Measurements from ENCODE around the gene SCML1. TPM values are rescaled to one million over a fixed set of nuclear protein-coding genes. Genes with fewer than 3 reads are reported as not detected.

The SCML1 gene
- total and polyA plus RNA-seq, 2 of the 4 experiments (the other 2 are of a cell fraction), result 4.1 to 12.2 TPM

GRCh38 chrX:17758382-17758781 lies 21.1 kb downstream of the SCML1 start:
- no peak overlapping the region for H3K14ac ChIP-seq (replicated peaks; ENCODE audit: low read depth, low read length)
- no CpG with 5 or more reads among the region's 2 CpGs for WGBS, 2 experiments (ENCODE audit: extremely low coverage in 2 of 2, insufficient read length in 1 of 2)
- no peaks in the 10 kb centered on the region for H3K79me1 ChIP-seq (ENCODE audit: low read depth in 1 of 2, low read length in 2 of 2)
- no peaks in the 10 kb centered on the region for H4K20me1 ChIP-seq (ENCODE audit: insufficient read depth, low read length)
- dilution Hi-C loops (cut with HindIII; ENCODE audit: low sequenced_read_pairs, unreplicated experiment), result no loop called here
- no peak overlapping the region for H2AFZ ChIP-seq (replicated peaks; ENCODE audit: low read length, poor library complexity)
- no peaks in the 10 kb centered on the region for H3K9me3 ChIP-seq (ENCODE audit: control insufficient read depth, insufficient read depth, low read length)
- H3K27me3 ChIP-seq (ENCODE audit: control insufficient read depth, insufficient read depth, low read length), result peaks cover 2% of the 10 kb centered on the region; the same call in 1 of the 2 replicates
- H3K4ac ChIP-seq (ENCODE audit: low read depth, low read length), result no peak overlapping the region
- H3K36me3 ChIP-seq (ENCODE audit: control insufficient read depth, insufficient read depth, low read length), result no peaks in the 10 kb centered on the region
- no peak overlapping the region for H3K23ac ChIP-seq (ENCODE audit: low read depth, low read length)
- no peak overlapping the region for H3K56ac ChIP-seq (ENCODE audit: extremely low read depth, insufficient read depth, low read length)
- no peaks in the 10 kb centered on the region for H3K4me1 ChIP-seq (ENCODE audit: control insufficient read depth, insufficient read depth, low read length)
- POLR2A ChIA-PET (ENCODE audit: unreplicated experiment), result no interaction called here
- H4K8ac ChIP-seq (ENCODE audit: low read depth in 2 of 2, low read length in 2 of 2), result no peak overlapping the region
- H3K27ac ChIP-seq (ENCODE audit: insufficient read depth, low read length), result no peak overlapping the region
- no peak overlapping the region for H2BK5ac ChIP-seq (ENCODE audit: low read depth, low read length, poor library complexity, severe bottlenecking)
- in situ Hi-C loops (cut with MboI; ENCODE audit: low sequenced_read_pairs), result loop anchor here (25.0 kb wide), 1 partner anchor 604 kb away; the partner anchor contains the start of gene SCML2
- no peak overlapping the region for H2BK120ac ChIP-seq (ENCODE audit: low read depth, low read length)
- no peak for DNase-seq
- H3K4me3 ChIP-seq (ENCODE audit: insufficient read depth, low read depth, low read length), result no peak overlapping the region
- H2BK15ac ChIP-seq (ENCODE audit: low read depth, low read length), result no peak overlapping the region
- no peaks in the 10 kb centered on the region for H3K9me1 ChIP-seq (ENCODE audit: insufficient read depth, low read length)
- CTCF ChIA-PET, result no interaction called here
- H2BK20ac ChIP-seq (ENCODE audit: low read depth, low read length), result no peak overlapping the region
- H3K18ac ChIP-seq (ENCODE audit: low read depth, low read length), result no peak overlapping the region
- intact Hi-C loops (cut with micrococcal nuclease), result loop anchor here (10.0 kb wide), 1 partner anchor 1686 kb away; no protein-coding TSS in a partner anchor
- ATAC-seq (ENCODE audit: low read depth), result no peak
- H4K91ac ChIP-seq (ENCODE audit: insufficient read depth, low read depth, low read length), result no peak overlapping the region
- H2AK5ac ChIP-seq (ENCODE audit: low read depth, low read length), result no peak overlapping the region
- no peak overlapping the region for H2AK9ac ChIP-seq (replicated peaks; ENCODE audit: low read depth, low read length, poor library complexity)
- no peak overlapping the region for H3K4me2 ChIP-seq (ENCODE audit: low read depth, low read length)
- TF ChIP-seq, protein P1, sequence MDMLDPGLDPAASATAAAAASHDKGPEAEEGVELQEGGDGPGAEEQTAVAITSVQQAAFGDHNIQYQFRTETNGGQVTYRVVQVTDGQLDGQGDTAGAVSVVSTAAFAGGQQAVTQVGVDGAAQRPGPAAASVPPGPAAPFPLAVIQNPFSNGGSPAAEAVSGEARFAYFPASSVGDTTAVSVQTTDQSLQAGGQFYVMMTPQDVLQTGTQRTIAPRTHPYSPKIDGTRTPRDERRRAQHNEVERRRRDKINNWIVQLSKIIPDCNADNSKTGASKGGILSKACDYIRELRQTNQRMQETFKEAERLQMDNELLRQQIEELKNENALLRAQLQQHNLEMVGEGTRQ (IDR thresholded peaks at IDR 0.05; ENCODE audit: low read depth, low read length), result no peak
- TF ChIP-seq NFE2L2 (IDR thresholded peaks at IDR 0.05; ENCODE audit: low read depth, low read length), result no peak
- TF ChIP-seq, protein P2, sequence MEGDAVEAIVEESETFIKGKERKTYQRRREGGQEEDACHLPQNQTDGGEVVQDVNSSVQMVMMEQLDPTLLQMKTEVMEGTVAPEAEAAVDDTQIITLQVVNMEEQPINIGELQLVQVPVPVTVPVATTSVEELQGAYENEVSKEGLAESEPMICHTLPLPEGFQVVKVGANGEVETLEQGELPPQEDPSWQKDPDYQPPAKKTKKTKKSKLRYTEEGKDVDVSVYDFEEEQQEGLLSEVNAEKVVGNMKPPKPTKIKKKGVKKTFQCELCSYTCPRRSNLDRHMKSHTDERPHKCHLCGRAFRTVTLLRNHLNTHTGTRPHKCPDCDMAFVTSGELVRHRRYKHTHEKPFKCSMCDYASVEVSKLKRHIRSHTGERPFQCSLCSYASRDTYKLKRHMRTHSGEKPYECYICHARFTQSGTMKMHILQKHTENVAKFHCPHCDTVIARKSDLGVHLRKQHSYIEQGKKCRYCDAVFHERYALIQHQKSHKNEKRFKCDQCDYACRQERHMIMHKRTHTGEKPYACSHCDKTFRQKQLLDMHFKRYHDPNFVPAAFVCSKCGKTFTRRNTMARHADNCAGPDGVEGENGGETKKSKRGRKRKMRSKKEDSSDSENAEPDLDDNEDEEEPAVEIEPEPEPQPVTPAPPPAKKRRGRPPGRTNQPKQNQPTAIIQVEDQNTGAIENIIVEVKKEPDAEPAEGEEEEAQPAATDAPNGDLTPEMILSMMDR (conservative IDR thresholded peaks at IDR 0.05; ENCODE audit: low read depth, low read length), result no peak
- TF ChIP-seq POLR2A (IDR thresholded peaks at IDR 0.05; ENCODE audit: low read depth, low read length), result no peak
- TF ChIP-seq MAFK (IDR thresholded peaks at IDR 0.05; ENCODE audit: low read depth, low read length), result no peak
- no TSS peak for BruUV-seq (replicated peaks)
- no peak overlapping the region for H3K9ac ChIP-seq (ENCODE audit: low read depth, low read length)
- H4K5ac ChIP-seq (ENCODE audit: low read depth, low read length), result no peak overlapping the region

Data from IMR-90 (cell line).